GM12878 (cell line): ENCODE data around the gene CARD14.

Experiments
- CTCF ChIP-seq, 3 experiments: IDR thresholded peaks in 2 of 3; conservative IDR thresholded peaks in 1 of 3; 2 replicates each; pipeline ENCODE4 v1.5.1; 2011; ENCODE audit warnings: low read depth in 3 of 3, low read length in 3 of 3, mild to moderate bottlenecking in 3 of 3, control low read depth in 2 of 3, moderate library complexity in 2 of 3, inconsistent platforms in 1 of 3, mixed read lengths in 1 of 3; ENCODE audit not compliant: control insufficient read depth in 2 of 3, insufficient read depth in 1 of 3; ENCODE audit errors: extremely low read depth in 1 of 3
- MTA2 ChIP-seq: fragments of 450-650 bp; IDR thresholded peaks from 2 replicates; pipeline ENCODE4 v1.6.1; 2016; ENCODE audit warnings: low read depth, mild to moderate bottlenecking, moderate library complexity
- NR2C1 ChIP-seq: fragments of 450-650 bp; IDR thresholded peaks from 2 replicates; pipeline ENCODE4 v1.6.1; 2017; ENCODE audit warnings: antibody characterized with exemption, mild to moderate bottlenecking, moderate library complexity
- NR2C2 ChIP-seq: IDR thresholded peaks from 2 replicates; pipeline ENCODE4 v1.6.1; 2011; ENCODE audit warnings: borderline replicate concordance, low read depth; ENCODE audit not compliant: control insufficient read depth, insufficient read length
- RAD51 ChIP-seq: fragments of 450-650 bp; IDR thresholded peaks from 2 replicates; pipeline ENCODE4 v1.6.1; 2016; ENCODE audit warnings: moderate library complexity, mild to moderate bottlenecking, inconsistent platforms
- YY1 ChIP-seq: IDR thresholded peaks from 2 replicates; pipeline ENCODE4 v1.6.1; 2011; ENCODE audit warnings: low read depth, mild to moderate bottlenecking, low read length

DNA sequence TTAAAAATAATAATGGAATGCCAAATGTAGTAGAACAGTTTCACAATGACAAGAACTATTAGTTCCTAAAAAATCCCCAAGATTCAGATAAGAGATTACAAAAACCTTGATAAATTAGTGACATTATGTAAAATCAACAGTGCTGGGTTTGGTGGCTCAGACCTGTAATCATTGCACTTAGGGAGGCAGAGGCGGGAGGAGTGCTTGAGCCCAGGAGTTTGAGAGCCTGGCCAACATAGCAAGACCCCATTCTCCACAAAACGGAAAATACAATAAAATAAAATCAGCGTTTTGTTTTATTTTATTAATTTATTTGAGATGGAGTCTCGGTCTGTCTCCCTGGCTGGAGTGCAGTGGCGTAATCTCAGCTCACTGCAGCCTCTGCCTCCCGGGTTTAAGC is 4.1 kb downstream of the CARD14 start:
- TF ChIP-seq RAD51 = no peak
- TF ChIP-seq YY1 = no peak
- TF ChIP-seq CTCF (IDR thresholded peaks at IDR 0.05 in 2 of 3, conservative IDR thresholded peaks at IDR 0.05 in 1 of 3; ENCODE audit: control insufficient read depth in 2 of 3, extremely low read depth in 1 of 3, insufficient read depth in 1 of 3, low read depth in 3 of 3, low read length in 3 of 3) = no peak
- no peak for TF ChIP-seq MTA2
- TF ChIP-seq NR2C2 = no peak
- no peak for TF ChIP-seq NR2C1
